Uterus (tissue), 4 donors: ENCODE measurements around the gene MAPK8IP2. TPM values are rescaled to one million over a fixed set of nuclear protein-coding genes. Genes with fewer than 3 reads are reported as not detected.
A peak's percentile ranks its signal among the peaks of the same experiment; 100 is the strongest.

Experiments
- DNase-seq, 2 donors: peaks; one replicate each; pipeline ENCODE4 v3.0.0-alpha.2; 2019 to 2020
- H3K27ac ChIP-seq, 2 donors: fragments of 200-600 bp; sonication (generic); 1 replicate in 1 of 2; 2 replicates in 1 of 2; pipeline ENCODE4 v1.5.1; 2016 to 2018
- H3K27me3 ChIP-seq, 2 donors: fragments of 200-600 bp; sonication (generic); one replicate each; pipeline ENCODE4 v1.5.1; 2018 to 2019; ENCODE audit warnings: control low read depth in 1 of 2
- H3K36me3 ChIP-seq, 2 donors: fragments of 200-600 bp; sonication (generic); one replicate each; pipeline ENCODE4 v1.5.1; 2019; ENCODE audit warnings: control low read depth in 1 of 2
- H3K4me1 ChIP-seq, 2 donors: fragments of 200-600 bp; sonication (generic); one replicate each; pipeline ENCODE4 v1.5.1; 2018 to 2019; ENCODE audit warnings: control low read depth in 1 of 2
- H3K4me3 ChIP-seq, 2 donors: fragments of 200-600 bp; sonication (generic); 1 replicate in 1 of 2; 2 replicates in 1 of 2; pipeline ENCODE4 v1.5.1; 2018 to 2019; ENCODE audit warnings: mild to moderate bottlenecking in 1 of 2
- H3K9me3 ChIP-seq, 2 donors: fragments of 200-600 bp; sonication (generic); one replicate each; pipeline ENCODE4 v1.5.1; 2019; ENCODE audit warnings: control low read depth in 1 of 2
- CTCF ChIP-seq, 4 experiments: fragments of 200-600 bp in 2 of 4; fragments of 450-650 bp in 2 of 4; sonication (generic) in 2 of 4; IDR thresholded peaks; one replicate each; pipeline ENCODE4 v1.5.1; 2016 to 2019; ENCODE audit warnings: antibody characterized with exemption in 4 of 4, mild to moderate bottlenecking in 2 of 4, moderate library complexity in 1 of 4
- POLR2A ChIP-seq, 2 donors: fragments of 450-650 bp; IDR thresholded peaks; one replicate each; pipeline ENCODE4 v1.6.1; 2016; ENCODE audit warnings: antibody characterized with exemption in 2 of 2, mild to moderate bottlenecking in 1 of 2, moderate library complexity in 1 of 2
- intact Hi-C: fragments of 100-400 bp; cut with DNase I; formaldehyde crosslinking; loops from one replicate; pipeline ENCODE4 v1.15.1; 2023; ENCODE audit warnings: low total_unique reads
- total RNA-seq, 4 donors: library from RNA; depleted of rRNA in 3 of 4; stranded (reverse); fragments of >200 nt in 3 of 4; gene quantifications; one replicate each; pipeline versions ENCODE4 v1.1.0 to v1.2.4, GENCODE V29; 2014 to 2023
- donor health status: DM: yes; HTN: yes; CAD: no.

The MAPK8IP2 gene
- total RNA-seq, 4 donors from 2014 or later: 1.7 to 6.1 (median 5.2) TPM; not detected in 1

GRCh38 chr22:50587407-50587806 lies 13.2 kb upstream of the MAPK8IP2 start:
- intact Hi-C loops: no loop called here
- Histone ChIP-seq H3K36me3 (no peaks in the 10 kb centered on the region), H3K4me1 (peaks cover 0 to 4% of the 10 kb centered on the region in 2 donors), H3K9me3 (no peaks in the 10 kb centered on the region), H3K27me3 (no peaks in the 10 kb centered on the region), H3K27ac (no peak overlapping the region), H3K4me3 (no peak overlapping the region)
- DNase-seq: no peak
- TF ChIP-seq CTCF (IDR thresholded peaks at IDR 0.05) (no peak), POLR2A (IDR thresholded peaks at IDR 0.05) (no peak)

GRCh38 chr22:50595189-50595588 lies 5.4 kb upstream of the MAPK8IP2 start:
- TF ChIP-seq POLR2A (IDR thresholded peaks at IDR 0.05) (no peak), CTCF (IDR thresholded peaks at IDR 0.05) (no peak)
- no peak overlapping the region for H3K4me3 ChIP-seq
- intact Hi-C loops: no loop called here
- DNase-seq: no peak
- no peaks in the 10 kb centered on the region for H3K27me3 ChIP-seq
- no peak overlapping the region for H3K27ac ChIP-seq
- no peaks in the 10 kb centered on the region for H3K36me3 ChIP-seq
- no peaks in the 10 kb centered on the region for H3K9me3 ChIP-seq
- no peaks in the 10 kb centered on the region for H3K4me1 ChIP-seq

- Histone ChIP-seq H3K9me3 (no peaks in the 10 kb centered on the region), H3K4me1 (peaks cover 0 to 10% of the 10 kb centered on the region in 2 donors), H3K27ac (no peak overlapping the region), H3K36me3 (no peaks in the 10 kb centered on the region), H3K27me3 (no peaks in the 10 kb centered on the region), H3K4me3 (no peak overlapping the region)
- intact Hi-C loops: no loop called here
- no peak for DNase-seq
- no peak for TF ChIP-seq CTCF (IDR thresholded peaks at IDR 0.05)
- TF ChIP-seq POLR2A (IDR thresholded peaks at IDR 0.05): no peak
Observed at GRCh38 chr22:50597097-50597496, 3.5 kb upstream of the MAPK8IP2 start.

- H3K36me3 ChIP-seq: no peaks in the 10 kb centered on the region
- H3K27me3 ChIP-seq: peaks cover 0 to 3% of the 10 kb centered on the region in 2 donors
- peak in 1 of 2 donors; percentile 64 for DNase-seq
- H3K9me3 ChIP-seq: no peaks in the 10 kb centered on the region
- intact Hi-C loops: no loop called here
- H3K4me1 ChIP-seq: peaks cover 0 to 10% of the 10 kb centered on the region in 2 donors
- TF ChIP-seq POLR2A (IDR thresholded peaks at IDR 0.05) (no peak), CTCF (IDR thresholded peaks at IDR 0.05) (no peak)
- H3K4me3 ChIP-seq: peak overlapping the region in 1 of 2 donors; percentile 46
- no peak overlapping the region for H3K27ac ChIP-seq
Observed at GRCh38 chr22:50599816-50600455, 657 bp upstream of the MAPK8IP2 start.

GRCh38 chr22:50600967-50601668 lies 525 bp downstream of the MAPK8IP2 start:
- Histone ChIP-seq H3K27ac (no peak overlapping the region), H3K27me3 (peaks cover 0 to 3% of the 10 kb centered on the region in 2 donors), H3K36me3 (no peaks in the 10 kb centered on the region), H3K4me3 (peak overlapping the region in 1 of 2 donors; percentile 46), H3K4me1 (peaks cover 0 to 10% of the 10 kb centered on the region in 2 donors), H3K9me3 (no peaks in the 10 kb centered on the region)
- no peak for TF ChIP-seq POLR2A (IDR thresholded peaks at IDR 0.05)
- no peak for TF ChIP-seq CTCF (IDR thresholded peaks at IDR 0.05)
- no peak for DNase-seq
- intact Hi-C loops: no loop called here
